Lung (tissue), 12 donors: Measurements from ENCODE around the gene CLEC17A. TPM values are rescaled to one million over a fixed set of nuclear protein-coding genes. Genes with fewer than 3 reads are reported as not detected.

Experiments used
- ATAC-seq: fragments of 200-7000 bp; cut with Tn5 transposase; one replicate; pipeline ENCODE4 v1.9.1; 2020; ENCODE audit warnings: moderate number of reproducible peaks; ENCODE audit not compliant: insufficient read depth, low FRiP score
- DNase-seq, 3 donors: peaks; one replicate each; pipeline ENCODE4 v3.0.0-alpha.2; 2013 to 2017
- H3K27ac ChIP-seq, 2 donors: one replicate each; pipeline ENCODE4 v1.5.1; 2013; ENCODE audit warnings: mild to moderate bottlenecking in 2 of 2, moderate library complexity in 2 of 2, control low read depth in 1 of 2, inconsistent platforms in 1 of 2, low read depth in 1 of 2, low read length in 1 of 2
- H3K27me3 ChIP-seq, 3 donors: one replicate each; pipeline ENCODE4 v1.5.1; 2013; ENCODE audit warnings: low read length in 2 of 3; ENCODE audit not compliant: control insufficient read depth in 3 of 3, insufficient read depth in 3 of 3
- H3K36me3 ChIP-seq, 4 donors: one replicate each; pipeline ENCODE4 v1.5.1; 2013; ENCODE audit warnings: low read length in 4 of 4, mild to moderate bottlenecking in 1 of 4, moderate library complexity in 1 of 4; ENCODE audit not compliant: control insufficient read depth in 4 of 4, insufficient read depth in 4 of 4
- H3K4me1 ChIP-seq, 5 donors: one replicate each; pipeline ENCODE4 v1.5.1; 2013; ENCODE audit warnings: low read length in 5 of 5, mild to moderate bottlenecking in 2 of 5, moderate library complexity in 1 of 5; ENCODE audit not compliant: control insufficient read depth in 5 of 5, insufficient read depth in 5 of 5
- H3K4me3 ChIP-seq: one replicate; pipeline ENCODE4 v1.5.1; 2013; ENCODE audit warnings: mild to moderate bottlenecking, control low read depth, moderate library complexity
- H3K9ac ChIP-seq, 2 donors: one replicate each; pipeline ENCODE4 v1.5.1; 2013; ENCODE audit warnings: low read length in 2 of 2, control low read depth in 1 of 2; ENCODE audit not compliant: insufficient read depth in 1 of 2
- H3K9me3 ChIP-seq, 4 donors: one replicate each; pipeline ENCODE4 v1.5.1; 2013; ENCODE audit warnings: low read length in 3 of 4, mild to moderate bottlenecking in 1 of 4, moderate library complexity in 1 of 4; ENCODE audit not compliant: control insufficient read depth in 4 of 4, insufficient read depth in 3 of 4
- CTCF ChIP-seq: IDR thresholded peaks from 2 replicates; pipeline ENCODE4 v1.5.1; 2012; ENCODE audit warnings: mild to moderate bottlenecking; ENCODE audit errors: control extremely low read depth, extremely low read depth
- WGBS, 2 donors: extraction: QIAGEN DNeasy Blood & Tissue Kit; methylation state at CpG; one replicate each; pipeline ENCODE4 v1.1.7; 2013; 5-methylcytosine and 5-hydroxymethylcytosine counted together
- polyA plus RNA-seq, 2 donors: library from polyadenylated mRNA; stranded (reverse); fragments of 200-250 nt; gene quantifications; one replicate each; pipeline ENCODE4 v1.2.1, GENCODE V29; 2013
- total RNA-seq, 2 donors: library from RNA; depleted of rRNA in 1 of 2; stranded (reverse); fragments of >200 nt in 1 of 2; gene quantifications; one replicate each; pipeline ENCODE4 v1.2.1, GENCODE V29; 2014 to 2021
- donor health status: control.
- donor health status: control.
- donor health status: Bipolar disorder and iron deficiency.
- donor health status: healthy.
- donor health status: DM: yes; HTN: yes; CAD: no.

Gene CLEC17A
- total and polyA plus RNA-seq, 4 donors = 0.08 to 2.3 (median 0.32) TPM

GRCh38 chr19:14629557-14629956 lies 46.7 kb downstream of the CLEC17A start:
- no peak for ATAC-seq
- Histone ChIP-seq H3K27me3 (no peaks in the 10 kb centered on the region), H3K4me3 (no peak overlapping the region), H3K9me3 (peaks cover 0 to 13% (median 0%) of the 10 kb centered on the region in 4 donors), H3K4me1 (no peaks in the 10 kb centered on the region), H3K36me3 (no peaks in the 10 kb centered on the region), H3K9ac (no peak overlapping the region), H3K27ac (no peak overlapping the region)
- TF ChIP-seq CTCF = no peak
- WGBS, 2 donors = 92 to 98% methylated on average over 1 of the region's 1 CpG
- DNase-seq = no peak

GRCh38 chr19:14632286-14632685 lies 49.4 kb downstream of the CLEC17A start:
- H3K4me3 ChIP-seq = no peak overlapping the region
- 19 to 29% methylated on average over 1 of the region's 1 CpG for WGBS, 2 donors
- no peak overlapping the region for H3K9ac ChIP-seq
- no peaks in the 10 kb centered on the region for H3K27me3 ChIP-seq
- no peak for TF ChIP-seq CTCF
- H3K4me1 ChIP-seq = no peaks in the 10 kb centered on the region
- no peak overlapping the region for H3K27ac ChIP-seq
- no peak for ATAC-seq
- no peaks in the 10 kb centered on the region for H3K36me3 ChIP-seq
- H3K9me3 ChIP-seq = peaks cover 0 to 8% (median 0%) of the 10 kb centered on the region in 4 donors
- DNase-seq = peak in 1 of 3 donors; percentile 1

GRCh38 chr19:14639536-14640277 lies 56.8 kb downstream of the CLEC17A start:
- H3K4me3 ChIP-seq = no peak overlapping the region
- DNase-seq (no peak), ATAC-seq (no peak)
- no peak overlapping the region for H3K9ac ChIP-seq
- TF ChIP-seq CTCF = no peak
- no peaks in the 10 kb centered on the region for H3K27me3 ChIP-seq
- H3K36me3 ChIP-seq = no peaks in the 10 kb centered on the region
- no peak overlapping the region for H3K27ac ChIP-seq
- peaks cover 0 to 23% (median 4%) of the 10 kb centered on the region in 4 donors for H3K9me3 ChIP-seq
- WGBS, 2 donors = 61 to 75% methylated on average over 4 of the region's 4 CpGs
- H3K4me1 ChIP-seq = no peaks in the 10 kb centered on the region
